IMR-90 (cell line): Measurements from ENCODE around the gene FSD1. TPM values are rescaled to one million over a fixed set of nuclear protein-coding genes. Genes with fewer than 3 reads are reported as not detected.

Experiments
- ATAC-seq: fragments of 200-7000 bp; cut with Tn5 transposase; 2 replicates; pipeline ENCODE4 v1.9.1; 2020; ENCODE audit warnings: low read depth, mild to moderate bottlenecking, moderate library complexity
- BruUV-seq: library from RNA; stranded (reverse); fragments of 400-500 nt; replicated peaks from 2 replicates; lab custom pipeline; 2021; lab: Mats Ljungman, UMichigan
- CTCF ChIA-PET: fragments of 300-600 bp; formaldehyde crosslinking; extraction: SDS; loops from one replicate; lab custom pipeline; 2021; ENCODE audit warnings: antibody characterized with exemption; lab: Yijun Ruan, JAX
- POLR2A ChIA-PET: fragments of 300-600 bp; sonication (Branson Sonifier 250); formaldehyde crosslinking; loops from one replicate; lab custom pipeline; 2022; ENCODE audit warnings: antibody characterized with exemption; ENCODE audit not compliant: unreplicated experiment; lab: Charles Lee
- DNase-seq: peaks from one replicate; pipeline ENCODE4 v3.0.0; 2013
- H2AFZ ChIP-seq: replicated peaks from 2 replicates; pipeline ENCODE3; 2013; ENCODE audit warnings: low read length, mild to moderate bottlenecking; ENCODE audit not compliant: poor library complexity
- H2AK5ac ChIP-seq: 2 replicates; pipeline ENCODE4 v1.6.1; 2013; ENCODE audit warnings: low read depth, low read length, inconsistent platforms
- H2AK9ac ChIP-seq: replicated peaks from 2 replicates; pipeline ENCODE3; 2013; ENCODE audit warnings: mild to moderate bottlenecking, low read depth, low read length, moderate library complexity; ENCODE audit not compliant: poor library complexity
- H2BK120ac ChIP-seq: 2 replicates; pipeline ENCODE4 v1.6.1; 2013; ENCODE audit warnings: low read depth, low read length, inconsistent platforms
- H2BK15ac ChIP-seq: 3 replicates; pipeline ENCODE4 v1.6.1; 2013; ENCODE audit warnings: low read depth, low read length, inconsistent platforms
- H2BK20ac ChIP-seq: 2 replicates; pipeline ENCODE4 v1.6.1; 2013; ENCODE audit warnings: low read depth, mild to moderate bottlenecking, inconsistent platforms, low read length, moderate library complexity
- H2BK5ac ChIP-seq: 2 replicates; pipeline ENCODE4 v1.6.1; 2013; ENCODE audit warnings: mild to moderate bottlenecking, low read depth, low read length, inconsistent platforms; ENCODE audit not compliant: poor library complexity, severe bottlenecking
- H3K14ac ChIP-seq: replicated peaks from 2 replicates; pipeline ENCODE4 v1.6.1; 2013; ENCODE audit warnings: low read depth, low read length, inconsistent platforms
- H3K18ac ChIP-seq: 2 replicates; pipeline ENCODE4 v1.6.1; 2013; ENCODE audit warnings: low read depth, low read length, control low read depth
- H3K23ac ChIP-seq: 2 replicates; pipeline ENCODE4 v1.6.1; 2013; ENCODE audit warnings: low read depth, low read length, inconsistent platforms
- H3K27ac ChIP-seq: 2 replicates; pipeline ENCODE4 v1.5.1; 2013; ENCODE audit warnings: mild to moderate bottlenecking, control low read depth, low read length; ENCODE audit not compliant: insufficient read depth
- H3K27me3 ChIP-seq: 2 replicates; pipeline ENCODE4 v1.6.1; 2013; ENCODE audit warnings: low read length; ENCODE audit not compliant: control insufficient read depth, insufficient read depth
- H3K36me3 ChIP-seq: 2 replicates; pipeline ENCODE4 v1.6.1; 2013; ENCODE audit warnings: low read length, mixed read lengths; ENCODE audit not compliant: control insufficient read depth, insufficient read depth
- H3K4ac ChIP-seq: 2 replicates; pipeline ENCODE4 v1.6.1; 2013; ENCODE audit warnings: low read depth, low read length, inconsistent platforms
- H3K4me1 ChIP-seq: 2 replicates; pipeline ENCODE4 v1.6.1; 2013; ENCODE audit warnings: low read length, mixed read lengths; ENCODE audit not compliant: control insufficient read depth, insufficient read depth
- H3K4me2 ChIP-seq: 2 replicates; pipeline ENCODE4 v1.6.1; 2013; ENCODE audit warnings: low read depth, mild to moderate bottlenecking, control low read depth, low read length, moderate library complexity
- H3K4me3 ChIP-seq: 2 replicates; pipeline ENCODE4 v1.5.1; 2013; ENCODE audit warnings: low read depth, mild to moderate bottlenecking, control low read depth, low read length, moderate library complexity; ENCODE audit not compliant: insufficient read depth
- H3K56ac ChIP-seq: 2 replicates; pipeline ENCODE4 v1.6.1; 2013; ENCODE audit warnings: low read length, inconsistent platforms; ENCODE audit not compliant: insufficient read depth; ENCODE audit errors: extremely low read depth
- H3K79me1 ChIP-seq, 2 experiments: 2 replicates each; pipeline ENCODE4 v1.6.1; 2013; ENCODE audit warnings: low read length in 2 of 2, inconsistent platforms in 1 of 2, low read depth in 1 of 2
- H3K9ac ChIP-seq: 2 replicates; pipeline ENCODE4 v1.6.1; 2013; ENCODE audit warnings: low read depth, low read length, control low read depth
- H3K9me1 ChIP-seq: 2 replicates; pipeline ENCODE4 v1.6.1; 2013; ENCODE audit warnings: low read length, inconsistent platforms; ENCODE audit not compliant: insufficient read depth
- H3K9me3 ChIP-seq: 2 replicates; pipeline ENCODE4 v1.6.1; 2013; ENCODE audit warnings: low read length; ENCODE audit not compliant: control insufficient read depth, insufficient read depth
- H4K20me1 ChIP-seq: 2 replicates; pipeline ENCODE4 v1.6.1; 2013; ENCODE audit warnings: low read length, inconsistent platforms; ENCODE audit not compliant: insufficient read depth
- H4K5ac ChIP-seq: 2 replicates; pipeline ENCODE4 v1.6.1; 2013; ENCODE audit warnings: mild to moderate bottlenecking, low read depth, low read length, control low read depth
- H4K8ac ChIP-seq, 2 experiments: 2 replicates each; pipeline ENCODE4 v1.6.1; 2013; ENCODE audit warnings: low read depth in 2 of 2, low read length in 2 of 2, control low read depth in 1 of 2, inconsistent platforms in 1 of 2
- H4K91ac ChIP-seq: 2 replicates; pipeline ENCODE4 v1.6.1; 2013; ENCODE audit warnings: low read depth, low read length, inconsistent platforms; ENCODE audit not compliant: insufficient read depth
- CEBPB ChIP-seq: IDR thresholded peaks from 2 replicates; pipeline ENCODE4 v1.6.1; 2012; ENCODE audit warnings: low read depth, low read length, improper control_type of control experiment
- CTCF ChIP-seq: conservative IDR thresholded peaks from 2 replicates; pipeline ENCODE4 v1.5.1; 2012; ENCODE audit warnings: mild to moderate bottlenecking, low read depth, low read length, improper control_type of control experiment
- FOS ChIP-seq: fragments of 150-350 bp; IDR thresholded peaks from 2 replicates; pipeline ENCODE4 v1.6.1; 2016; ENCODE audit warnings: low read depth, low read length
- MAZ ChIP-seq: IDR thresholded peaks from 2 replicates; pipeline ENCODE4 v1.6.1; 2012; ENCODE audit warnings: low read depth, mild to moderate bottlenecking, low read length, improper control_type of control experiment, moderate library complexity, borderline replicate concordance
- POLR2A ChIP-seq: IDR thresholded peaks from 2 replicates; pipeline ENCODE4 v1.6.1; 2012; ENCODE audit warnings: mild to moderate bottlenecking, low read depth, low read length
- USF2 ChIP-seq: fragments of 150-350 bp; IDR thresholded peaks from 2 replicates; pipeline ENCODE4 v1.6.1; 2017; ENCODE audit warnings: mild to moderate bottlenecking, antibody characterized with exemption, low read length, low read depth
- WGBS, 2 experiments: methylation state at CpG; one replicate each; pipeline versions ENCODE4 v1.1.5 to v1.1.7; 2013; ENCODE audit warnings: missing lambda C conversion rate in 2 of 2; ENCODE audit not compliant: insufficient read length in 1 of 2; ENCODE audit errors: extremely low coverage in 2 of 2; 5-methylcytosine and 5-hydroxymethylcytosine counted together
- dilution Hi-C: fragments of 300-500 bp; cut with HindIII; formaldehyde crosslinking; loops from one replicate; pipeline ENCODE4 v1.14.3; 2018; ENCODE audit warnings: low sequenced_read_pairs; ENCODE audit not compliant: unreplicated experiment
- in situ Hi-C: fragments of 300-500 bp; cut with MboI; formaldehyde crosslinking; loops from 3 replicates; pipeline ENCODE4 v1.14.3; 2019; ENCODE audit warnings: low sequenced_read_pairs, inconsistent platforms, mixed read lengths
- intact Hi-C: fragments of 100-400 bp; cut with micrococcal nuclease; formaldehyde crosslinking; loops from 2 replicates; pipeline ENCODE4 v1.10.0; 2022
- polyA plus RNA-seq, 3 experiments: library from polyadenylated mRNA; depleted of rRNA; stranded (reverse); fragments of >200 nt; gene quantifications; 2 replicates each; pipeline ENCODE4 v1.2.3, GENCODE V29; 2012; ENCODE audit warnings: low replicate concordance in 1 of 3
- total RNA-seq: library from RNA; depleted of rRNA; stranded (reverse); fragments of >200 nt; gene quantifications from 2 replicates; pipeline ENCODE4 v1.2.3, GENCODE V29; 2012

FSD1 gene
- total and polyA plus RNA-seq, 2 of the 4 experiments (the other 2 are of a cell fraction): 17.4 to 24.4 TPM

- Histone ChIP-seq H3K4me3 (no peak overlapping the region), H4K8ac (no peak overlapping the region), H3K4ac (no peak overlapping the region), H3K4me2 (no peak overlapping the region), H4K20me1 (peaks cover 3% of the 10 kb centered on the region), H2AK9ac (no peak overlapping the region), H4K91ac (no peak overlapping the region), H3K9me1 (no peaks in the 10 kb centered on the region), H3K14ac (no peak overlapping the region), H3K9me3 (no peaks in the 10 kb centered on the region), H3K56ac (no peak overlapping the region), H3K79me1 (peaks cover 0 to 4% of the 10 kb centered on the region in 2 experiments; a peak in 1 of 4 replicates), H2BK5ac (no peak overlapping the region), H2AFZ (no peak overlapping the region), H2AK5ac (no peak overlapping the region), H2BK15ac (no peak overlapping the region), H4K5ac (no peak overlapping the region), H2BK120ac (no peak overlapping the region), H3K27me3 (no peaks in the 10 kb centered on the region), H3K4me1 (no peaks in the 10 kb centered on the region), H3K27ac (no peak overlapping the region), H3K36me3 (peaks cover 12% of the 10 kb centered on the region), H3K9ac (no peak overlapping the region), H3K18ac (no peak overlapping the region), H3K23ac (no peak overlapping the region), H2BK20ac (no peak overlapping the region)
- POLR2A ChIA-PET: interaction anchor here (0.6 kb wide), 1 partner anchor 12 kb away, joined by 3 read pairs; no protein-coding TSS in a partner anchor
- TF ChIP-seq USF2: no peak
- no peak for TF ChIP-seq FOS
- no peak for TF ChIP-seq CEBPB
- no peak for TF ChIP-seq MAZ
- no peak for TF ChIP-seq POLR2A
- no peak for TF ChIP-seq CTCF
- ATAC-seq (no peak), DNase-seq (no peak)
- WGBS, 2 experiments: 81% methylated on average over 8 of the region's 12 CpGs; no CpG with 5 or more reads in 1 of the 2 experiments
- intact Hi-C loops (no loop called here), in situ Hi-C loops (loop anchor here (5.0 kb wide), 1 partner anchor 87 kb away; no protein-coding TSS in a partner anchor), dilution Hi-C loops (no loop called here)
- CTCF ChIA-PET: no interaction called here
- BruUV-seq: no TSS peak
Measured at GRCh38 chr19:4354282-4354681, 49.9 kb downstream of the FSD1 start.
